NCI-H2196 treated with DMSO at 0.1 percent for 48 hours (cell line): ENCODE measurements around the gene BICC1.

Experiments used
- DNase-seq: peaks from one replicate; lab custom pipeline; 2025; ENCODE audit not compliant: unreplicated experiment; lab: John Stamatoyannopoulos, UW

BICC1 gene

GRCh38 chr10:58695022-58695421 lies 182.3 kb downstream of the BICC1 start:
- DNase-seq: no peak

GRCh38 chr10:58696736-58697135 lies 184.1 kb downstream of the BICC1 start:
- no peak for DNase-seq

GRCh38 chr10:58697691-58698090 lies 185.0 kb downstream of the BICC1 start:
- DNase-seq: no peak

- DNase-seq: no peak
Measured at GRCh38 chr10:58698777-58699356, 186.2 kb downstream of the BICC1 start.

DNA sequence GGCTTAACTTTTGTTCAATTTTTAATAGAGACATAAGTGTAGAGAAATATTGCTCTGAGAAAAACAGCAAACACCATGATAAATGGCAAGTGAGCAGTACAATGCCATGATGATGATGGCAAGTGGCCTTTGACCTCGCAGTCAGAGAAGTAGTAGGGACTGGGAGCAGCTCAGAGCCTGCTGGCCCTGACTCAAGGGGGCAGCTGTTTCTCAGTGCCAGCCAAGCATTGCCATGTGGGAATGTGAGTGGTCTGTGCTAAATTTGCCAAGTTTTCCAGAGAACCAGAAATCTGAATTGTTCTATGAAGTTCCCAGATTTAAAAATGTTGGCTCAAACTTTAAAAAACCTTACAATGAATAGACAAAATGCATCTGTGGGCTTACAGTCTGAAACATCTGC lies 187.9 kb downstream of the BICC1 start:
- no peak for DNase-seq

DNA sequence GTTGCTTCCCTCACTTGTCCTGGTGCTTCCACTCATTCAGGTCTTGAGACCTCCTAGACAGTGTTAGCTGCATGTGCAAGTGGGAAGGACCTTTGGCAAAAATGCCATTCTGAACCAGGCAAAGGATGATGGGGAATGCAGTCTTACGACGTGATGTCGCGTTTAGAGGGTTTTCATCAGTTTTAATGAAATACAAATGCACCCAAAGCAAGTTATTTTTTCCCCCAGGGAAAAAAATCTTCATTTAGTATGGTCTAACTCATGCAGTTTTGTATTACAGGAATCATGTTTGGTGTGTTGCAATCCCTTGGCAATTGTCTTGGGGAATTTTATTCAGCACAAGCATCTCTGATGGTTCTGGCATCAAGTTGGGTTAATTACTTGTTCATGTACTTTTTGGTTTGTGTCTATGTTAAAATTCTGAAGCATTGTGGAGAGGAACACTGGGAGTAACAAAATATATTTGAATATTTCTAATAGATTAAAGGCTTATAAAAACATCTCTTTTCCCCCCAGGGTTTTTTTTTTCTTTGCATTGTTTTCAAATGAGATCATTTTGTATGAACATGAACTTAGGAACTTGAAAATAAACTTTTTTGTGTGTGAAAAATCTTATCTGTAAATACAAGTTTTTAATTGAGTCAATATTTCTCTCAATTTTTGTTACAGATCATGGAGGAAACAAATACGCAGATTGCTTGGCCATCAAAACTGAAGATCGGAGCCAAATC lies 188.9 kb downstream of the BICC1 start:
- DNase-seq: no peak

DNA sequence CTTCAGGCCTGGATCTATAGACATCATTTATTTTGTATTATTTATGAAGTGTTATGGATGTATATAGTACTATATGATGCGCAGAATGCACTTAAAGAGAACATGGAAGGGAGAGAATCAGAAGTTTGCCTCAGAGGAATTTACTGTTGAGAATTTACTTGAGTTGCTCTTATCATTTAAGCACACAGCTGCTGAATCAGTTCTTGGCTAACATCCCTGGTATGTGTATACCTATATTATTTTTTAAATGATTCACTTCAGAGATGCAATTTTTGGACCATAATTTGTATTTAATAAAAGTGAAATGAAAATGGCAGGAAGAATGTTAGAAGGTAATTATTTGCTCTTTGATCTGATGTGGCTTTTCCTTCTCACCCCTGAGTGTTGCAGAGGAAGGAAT lies 191.6 kb downstream of the BICC1 start:
- DNase-seq: no peak

DNA sequence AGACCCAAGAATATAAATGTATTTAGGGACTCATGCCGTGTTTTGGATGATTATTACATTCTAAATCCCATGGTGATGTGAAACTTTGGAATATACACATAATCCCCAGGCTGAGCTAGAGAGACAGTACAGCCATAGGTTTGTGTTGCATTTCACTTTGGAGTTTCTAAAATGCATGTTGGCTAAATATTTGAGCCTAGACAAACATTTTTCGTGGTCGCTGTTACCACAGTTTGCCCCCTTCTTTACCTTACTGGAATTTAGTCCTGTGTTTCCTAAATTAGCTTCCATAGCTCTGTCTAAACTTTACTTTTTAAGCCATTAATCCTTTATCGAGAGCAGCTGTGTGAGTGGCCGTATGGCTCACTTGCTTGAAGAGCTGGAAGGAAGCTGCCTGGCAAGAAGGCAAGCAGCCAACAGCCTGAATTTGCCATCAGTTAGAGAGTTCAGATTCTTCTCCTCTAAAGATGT lies 192.0 kb downstream of the BICC1 start:
- no peak for DNase-seq

- no peak for DNase-seq
Measured at GRCh38 chr10:58706836-58707235, 194.2 kb downstream of the BICC1 start.

GRCh38 chr10:58712141-58712540 lies 199.5 kb downstream of the BICC1 start:
- DNase-seq: no peak

GRCh38 chr10:58712982-58713381 lies 200.3 kb downstream of the BICC1 start:
- DNase-seq: no peak

- DNase-seq: no peak
Measured at GRCh38 chr10:58714409-58714808, 201.7 kb downstream of the BICC1 start.

GRCh38 chr10:58715061-58715460 lies 202.4 kb downstream of the BICC1 start:
- DNase-seq: no peak

GRCh38 chr10:58718596-58718995 lies 205.9 kb downstream of the BICC1 start:
- DNase-seq: no peak

DNA sequence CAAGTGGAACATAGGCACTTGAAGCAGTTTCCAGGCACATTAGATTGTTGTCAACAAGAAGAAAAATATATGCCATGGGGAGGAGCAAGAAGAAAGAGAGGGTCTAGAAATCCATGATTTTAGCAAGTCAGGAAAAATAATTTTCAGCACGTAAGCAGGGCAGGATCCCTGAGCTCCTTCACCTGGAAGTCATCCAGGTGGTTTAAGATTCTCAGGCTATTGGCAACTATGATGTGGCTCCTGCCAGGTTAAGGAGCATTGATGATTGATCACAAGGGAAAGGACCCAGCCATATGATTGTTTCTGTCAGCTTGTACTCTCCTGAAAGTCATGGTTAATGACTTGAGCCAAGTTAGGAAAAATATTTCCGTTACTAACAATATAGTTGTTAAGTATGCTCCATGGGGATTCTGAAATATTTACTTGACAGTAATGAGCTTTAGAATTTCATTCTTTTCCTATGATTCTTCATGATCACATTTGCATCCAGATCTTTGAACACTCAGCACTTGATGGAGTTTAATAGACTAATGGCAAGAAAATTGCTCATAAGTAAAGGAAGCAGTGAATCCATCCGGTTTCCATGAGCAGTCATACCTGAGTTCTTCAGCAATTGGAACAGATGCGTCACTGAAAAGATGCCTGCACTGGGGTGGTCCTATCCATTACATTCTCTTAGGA lies 209.1 kb downstream of the BICC1 start:
- DNase-seq: no peak

- no peak for DNase-seq
Measured at GRCh38 chr10:58723186-58723585, 210.5 kb downstream of the BICC1 start.

DNA sequence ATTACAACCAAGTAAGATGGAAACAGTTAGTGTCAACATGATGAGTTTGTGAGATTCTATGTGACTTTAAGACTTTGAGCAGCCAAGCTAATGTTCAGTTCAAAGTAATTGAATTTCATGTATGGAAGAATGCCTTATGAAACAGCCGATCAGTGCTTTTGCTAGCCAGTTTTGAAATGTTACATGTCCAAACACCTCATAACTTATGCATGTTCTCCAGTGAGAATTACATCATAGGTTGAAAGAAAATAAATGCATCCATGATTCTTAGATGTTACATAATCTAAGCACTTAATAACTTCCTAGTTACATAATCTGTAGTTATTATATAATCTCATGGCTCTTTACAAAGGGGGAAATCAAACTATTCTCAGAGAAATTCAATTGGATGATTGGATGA lies 211.3 kb downstream of the BICC1 start:
- no peak for DNase-seq

GRCh38 chr10:58724781-58725180 lies 212.1 kb downstream of the BICC1 start:
- DNase-seq: no peak

DNA sequence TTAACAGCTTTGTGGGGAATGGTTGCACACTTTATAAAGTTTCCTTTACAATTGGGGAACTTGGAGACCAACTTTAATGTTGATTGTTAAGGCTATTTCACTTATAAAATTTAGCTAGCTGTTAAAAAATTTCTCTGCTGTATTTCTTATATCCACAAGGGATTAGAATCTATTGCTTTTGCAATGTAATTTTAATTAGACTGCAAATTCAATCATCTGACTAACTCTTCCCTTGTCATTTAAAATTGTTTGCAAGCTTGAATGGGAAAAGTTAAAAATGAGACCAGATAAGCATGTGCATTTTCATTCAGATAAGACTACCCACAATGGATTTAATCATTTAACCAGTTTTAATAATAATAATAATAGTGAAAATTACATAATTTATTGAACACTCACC lies 213.2 kb downstream of the BICC1 start:
- DNase-seq: no peak

- no peak for DNase-seq
Measured at GRCh38 chr10:58727633-58728032, 215.0 kb downstream of the BICC1 start.

DNA sequence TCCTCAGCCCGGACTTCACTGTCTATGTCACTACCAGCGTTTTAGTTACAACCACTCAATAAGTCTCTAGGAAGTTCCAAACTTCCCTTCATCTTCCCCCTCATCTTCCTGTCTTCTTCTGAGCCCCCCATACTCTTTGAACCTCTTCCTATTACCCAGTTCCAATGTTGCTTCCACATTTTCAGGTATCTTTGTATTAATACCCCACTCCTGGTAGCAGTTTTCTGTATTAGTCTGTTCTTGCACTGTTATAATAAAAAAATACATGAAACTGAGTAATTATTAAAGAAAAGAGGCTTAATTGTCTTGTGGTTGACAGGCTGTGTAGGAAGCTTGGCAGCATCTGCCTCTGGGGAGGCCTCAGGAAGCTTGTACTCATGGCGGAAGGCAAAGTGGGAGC lies 218.6 kb downstream of the BICC1 start:
- no peak for DNase-seq

GRCh38 chr10:58733436-58733835 lies 220.8 kb downstream of the BICC1 start:
- no peak for DNase-seq
